HEK293T (cell line): ENCODE results near the gene COL23A1.

Source experiments
- ARNT ChIP-seq: fragments of 450-650 bp; IDR thresholded peaks from 2 replicates; pipeline ENCODE4 v1.6.1; 2017; ENCODE audit warnings: mild to moderate bottlenecking
- BHLHE40 ChIP-seq: fragments of 450-650 bp; IDR thresholded peaks from 2 replicates; pipeline ENCODE4 v1.6.1; 2016; ENCODE audit warnings: mild to moderate bottlenecking, moderate library complexity, borderline replicate concordance
- ELF4 ChIP-seq: fragments of 450-650 bp; IDR thresholded peaks from 2 replicates; pipeline ENCODE4 v1.6.1; 2017; ENCODE audit warnings: antibody characterized with exemption
- FOXA1 ChIP-seq: fragments of 450-650 bp; IDR thresholded peaks from 2 replicates; pipeline ENCODE4 v1.6.1; 2016; ENCODE audit warnings: mild to moderate bottlenecking
- FOXK2 ChIP-seq: fragments of 450-650 bp; IDR thresholded peaks from 2 replicates; pipeline ENCODE4 v1.6.1; 2016; ENCODE audit warnings: mild to moderate bottlenecking
- FOXM1 ChIP-seq: fragments of 450-650 bp; IDR thresholded peaks from 2 replicates; pipeline ENCODE4 v1.6.1; 2017; ENCODE audit warnings: mild to moderate bottlenecking, borderline replicate concordance
- HDGF ChIP-seq: fragments of 450-650 bp; IDR thresholded peaks from 2 replicates; pipeline ENCODE4 v1.6.1; 2017; ENCODE audit warnings: antibody characterized with exemption, borderline replicate concordance
- L3MBTL2 ChIP-seq: fragments of 450-650 bp; conservative IDR thresholded peaks from 2 replicates; pipeline ENCODE4 v1.6.1; 2016; ENCODE audit warnings: mild to moderate bottlenecking
- LEF1 ChIP-seq: fragments of 450-650 bp; IDR thresholded peaks from 2 replicates; pipeline ENCODE4 v1.6.1; 2017; ENCODE audit warnings: mild to moderate bottlenecking, borderline replicate concordance
- PKNOX1 ChIP-seq: fragments of 450-650 bp; IDR thresholded peaks from 2 replicates; pipeline ENCODE4 v1.6.1; 2016
- SP1 ChIP-seq: fragments of 450-650 bp; IDR thresholded peaks from 2 replicates; pipeline ENCODE4 v1.6.1; 2017
- SUZ12 ChIP-seq: fragments of 450-650 bp; IDR thresholded peaks from 2 replicates; pipeline ENCODE4 v1.6.1; 2016; ENCODE audit warnings: mild to moderate bottlenecking
- TARDBP ChIP-seq: fragments of 450-650 bp; IDR thresholded peaks from 2 replicates; pipeline ENCODE4 v1.6.1; 2016
- ZNF384 ChIP-seq: fragments of 450-650 bp; IDR thresholded peaks from 2 replicates; pipeline ENCODE4 v1.6.1; 2016

GRCh38 chr5:178577944-178578343 lies 12.2 kb downstream of the COL23A1 start:
- no peak for TF ChIP-seq FOXK2
- no peak for TF ChIP-seq PKNOX1
- no peak for TF ChIP-seq ZNF384
- no peak for TF ChIP-seq SP1
- TF ChIP-seq FOXA1 = no peak
- no peak for TF ChIP-seq FOXM1
- TF ChIP-seq L3MBTL2 = no peak
- no peak for TF ChIP-seq TARDBP
- no peak for TF ChIP-seq LEF1
- no peak for TF ChIP-seq ARNT
- no peak for TF ChIP-seq HDGF
- TF ChIP-seq BHLHE40 = no peak
- no peak for TF ChIP-seq ELF4
- TF ChIP-seq SUZ12 = no peak
